HL-60 (cell line): Measurements from ENCODE around the gene ADPGK.

Experiments used
- GABPA ChIP-seq: IDR thresholded peaks from 2 replicates; pipeline ENCODE4 v1.6.1; 2012; ENCODE audit warnings: low read depth
- POLR2AphosphoS5 ChIP-seq: IDR thresholded peaks from 2 replicates; pipeline ENCODE4 v1.6.1; 2012; ENCODE audit warnings: low read depth
- REST ChIP-seq: IDR thresholded peaks from 2 replicates; pipeline ENCODE4 v1.6.1; 2012; ENCODE audit warnings: low read depth; ENCODE audit not compliant: insufficient replicate concordance
- SPI1 ChIP-seq: IDR thresholded peaks from 2 replicates; pipeline ENCODE4 v1.6.1; 2012; ENCODE audit warnings: low read depth, mild to moderate bottlenecking, borderline replicate concordance
- TF ChIP-seq, protein P1 (sequence below): IDR thresholded peaks from one replicate; pipeline ENCODE4 v1.5.1; 2011; ENCODE audit warnings: low read length, control low read depth, inconsistent platforms; ENCODE audit not compliant: insufficient read depth

- TF ChIP-seq, protein P1, sequence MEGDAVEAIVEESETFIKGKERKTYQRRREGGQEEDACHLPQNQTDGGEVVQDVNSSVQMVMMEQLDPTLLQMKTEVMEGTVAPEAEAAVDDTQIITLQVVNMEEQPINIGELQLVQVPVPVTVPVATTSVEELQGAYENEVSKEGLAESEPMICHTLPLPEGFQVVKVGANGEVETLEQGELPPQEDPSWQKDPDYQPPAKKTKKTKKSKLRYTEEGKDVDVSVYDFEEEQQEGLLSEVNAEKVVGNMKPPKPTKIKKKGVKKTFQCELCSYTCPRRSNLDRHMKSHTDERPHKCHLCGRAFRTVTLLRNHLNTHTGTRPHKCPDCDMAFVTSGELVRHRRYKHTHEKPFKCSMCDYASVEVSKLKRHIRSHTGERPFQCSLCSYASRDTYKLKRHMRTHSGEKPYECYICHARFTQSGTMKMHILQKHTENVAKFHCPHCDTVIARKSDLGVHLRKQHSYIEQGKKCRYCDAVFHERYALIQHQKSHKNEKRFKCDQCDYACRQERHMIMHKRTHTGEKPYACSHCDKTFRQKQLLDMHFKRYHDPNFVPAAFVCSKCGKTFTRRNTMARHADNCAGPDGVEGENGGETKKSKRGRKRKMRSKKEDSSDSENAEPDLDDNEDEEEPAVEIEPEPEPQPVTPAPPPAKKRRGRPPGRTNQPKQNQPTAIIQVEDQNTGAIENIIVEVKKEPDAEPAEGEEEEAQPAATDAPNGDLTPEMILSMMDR = no peak
- TF ChIP-seq POLR2AphosphoS5 (no peak), GABPA (no peak), SPI1 (no peak), REST (no peak)
Measured at GRCh38 chr15:72732086-72732485, 51.5 kb downstream of the ADPGK start.
